ENCODE measurements around the gene RABEP2.

DNA sequence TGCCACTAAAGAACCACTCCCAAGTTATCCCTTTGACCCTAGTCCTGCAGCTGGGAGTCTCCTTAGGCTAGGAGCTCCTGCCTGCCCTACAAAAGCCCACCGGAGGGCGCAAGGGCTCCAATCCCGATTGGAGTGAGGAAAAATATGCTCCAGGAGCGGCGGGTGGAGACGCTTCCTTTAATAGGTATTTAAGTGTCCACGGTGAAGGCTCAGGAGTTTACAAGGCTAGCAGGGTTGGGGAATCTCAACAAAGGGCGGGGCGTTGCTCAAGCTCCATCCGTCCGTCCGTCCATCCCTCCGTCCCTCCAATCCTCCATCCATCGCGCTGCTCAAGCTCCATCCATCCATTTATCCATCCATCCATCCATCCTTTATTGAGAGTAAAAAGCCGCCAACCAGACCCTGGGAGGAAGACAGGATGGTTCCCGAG, 49.0 kb upstream of the RABEP2 start:
- TF ChIP-seq, protein P1, sequence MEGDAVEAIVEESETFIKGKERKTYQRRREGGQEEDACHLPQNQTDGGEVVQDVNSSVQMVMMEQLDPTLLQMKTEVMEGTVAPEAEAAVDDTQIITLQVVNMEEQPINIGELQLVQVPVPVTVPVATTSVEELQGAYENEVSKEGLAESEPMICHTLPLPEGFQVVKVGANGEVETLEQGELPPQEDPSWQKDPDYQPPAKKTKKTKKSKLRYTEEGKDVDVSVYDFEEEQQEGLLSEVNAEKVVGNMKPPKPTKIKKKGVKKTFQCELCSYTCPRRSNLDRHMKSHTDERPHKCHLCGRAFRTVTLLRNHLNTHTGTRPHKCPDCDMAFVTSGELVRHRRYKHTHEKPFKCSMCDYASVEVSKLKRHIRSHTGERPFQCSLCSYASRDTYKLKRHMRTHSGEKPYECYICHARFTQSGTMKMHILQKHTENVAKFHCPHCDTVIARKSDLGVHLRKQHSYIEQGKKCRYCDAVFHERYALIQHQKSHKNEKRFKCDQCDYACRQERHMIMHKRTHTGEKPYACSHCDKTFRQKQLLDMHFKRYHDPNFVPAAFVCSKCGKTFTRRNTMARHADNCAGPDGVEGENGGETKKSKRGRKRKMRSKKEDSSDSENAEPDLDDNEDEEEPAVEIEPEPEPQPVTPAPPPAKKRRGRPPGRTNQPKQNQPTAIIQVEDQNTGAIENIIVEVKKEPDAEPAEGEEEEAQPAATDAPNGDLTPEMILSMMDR (IDR thresholded peaks at IDR 0.05) = peak; percentile 84
- TF ChIP-seq ZFX (IDR thresholded peaks at IDR 0.05; ENCODE audit: borderline replicate concordance) = no peak
